ENCODE results near the gene PGAM1. TPM values are rescaled to one million over a fixed set of nuclear protein-coding genes. Genes with fewer than 3 reads are reported as not detected.

Gene PGAM1
- total RNA-seq, 2 experiments from 2014 or later: 50.7 to 55.5 TPM

DNA sequence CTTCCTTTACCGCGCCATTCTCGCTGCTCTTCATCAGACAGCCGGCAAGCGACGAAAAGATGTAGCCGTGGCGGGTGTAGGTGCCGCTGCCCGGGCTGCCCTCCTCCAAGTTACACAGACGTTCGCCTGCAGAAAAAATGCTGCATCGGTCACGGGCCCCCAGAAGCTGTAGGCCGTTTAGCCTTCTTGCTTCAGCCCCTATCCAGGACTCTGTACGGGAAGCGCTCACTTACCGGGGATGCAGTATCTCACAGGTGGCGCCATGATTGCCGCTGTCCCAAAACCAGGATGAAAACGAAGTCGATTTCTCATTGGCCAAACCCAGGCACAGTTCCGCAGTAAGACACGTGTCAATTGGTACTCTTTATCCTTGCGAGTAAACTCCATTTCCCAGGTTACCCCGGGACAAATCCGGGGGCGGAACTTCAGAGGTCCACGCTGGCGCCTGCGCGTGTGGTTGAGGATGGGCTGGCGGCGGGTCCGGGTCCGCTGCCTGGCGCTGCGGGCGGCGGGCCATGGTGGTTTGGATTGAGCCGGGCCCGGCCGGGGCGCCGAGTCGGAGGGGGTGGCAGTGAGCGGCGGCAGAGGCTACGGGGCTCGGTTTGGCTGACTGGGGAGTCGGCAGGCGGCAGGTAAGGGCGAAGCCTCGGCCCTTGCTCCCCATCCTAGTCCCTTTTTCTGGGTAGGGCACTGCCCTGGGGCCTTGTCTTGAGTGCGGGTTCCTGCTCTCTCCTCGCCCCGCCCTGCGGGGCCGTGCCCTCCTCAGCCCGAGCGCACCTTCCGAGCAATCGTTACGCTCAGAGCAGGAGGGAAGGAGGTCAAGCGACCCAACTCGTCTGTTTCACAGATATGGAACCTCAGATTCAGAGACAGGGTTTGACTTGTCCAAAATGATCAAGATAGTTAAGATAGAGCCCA is 20.0 kb downstream of the PGAM1 start, which contains the start of the genes EXOSC1 and ZDHHC16:
EXOSC1 (minus strand) TSS at position 285 of the 918 bp plus-strand sequence; CDS start at position 264, 21 bp downstream.
ZDHHC16 (plus strand) TSS at position 454 of the 918 bp plus-strand sequence. CDS start 5,501 bp downstream, outside the sequence.
- H3K27me3 ChIP-seq (ENCODE audit: control insufficient read depth in 1 of 2, insufficient read depth in 2 of 2, low read length in 2 of 2): no peaks in the 10 kb centered on the region
- peaks cover 33% of the 10 kb centered on the region for H3K4me1 ChIP-seq (ENCODE audit: insufficient read depth, low read length)
- no peaks in the 10 kb centered on the region for H3K27me3 Mint-ChIP-seq
- ChIA-PET CTCF (no interaction called here), POLR2A (interaction anchor here (0.6 to 1.0 kb wide), 2 partner anchors 13 to 45 kb away, joined by 3 read pairs; partner anchors contain the start of gene RRP12)
- peak within 1 kb of the TSS; percentile 95 for H3K27ac Mint-ChIP-seq
- intact Hi-C loops (cut with DNase I, micrococcal nuclease): loop anchor here (1.0 to 5.0 kb wide), 7 partner anchors 19 to 186 kb away; partner anchors contain the start of genes MMS19 (in 1 of the 2), MORN4 (in 1 of the 2), PGAM1 (in 1 of the 2) and RRP12 (in 1 of the 2)
- peaks cover 47% of the 10 kb centered on the region for H3K36me3 Mint-ChIP-seq (ENCODE audit: low read depth)
- no peak for TF ChIP-seq CTCF (IDR thresholded peaks at IDR 0.05)
- peak within 1 kb of the TSS; percentile 78 for H3K4me3 ChIP-seq (ENCODE audit: low read length)
- no peaks in the 10 kb centered on the region for H3K9me3 ChIP-seq (ENCODE audit: control insufficient read depth in 1 of 2, insufficient read depth in 1 of 2, low read length in 2 of 2)
- DNase-seq (peak; percentile 73 to 95 (median 86)), ATAC-seq (ENCODE audit: poor library complexity) (peak; percentile 97)
- peaks cover 14% of the 10 kb centered on the region for H3K36me3 ChIP-seq (ENCODE audit: insufficient read depth, low read length)
- H3K4me1 Mint-ChIP-seq (ENCODE audit: low read depth): peaks cover 53% of the 10 kb centered on the region
- peak within 1 kb of the TSS; percentile 100 for H3K4me3 Mint-ChIP-seq
- no peaks in the 10 kb centered on the region for H3K9me3 Mint-ChIP-seq
- peak within 1 kb of the TSS; percentile 57 to 73 for H3K27ac ChIP-seq (ENCODE audit: low read depth in 1 of 2, low read length in 2 of 2)

GRCh38 chr10:97450828-97451227 is 24.8 kb downstream of the PGAM1 start:
- H3K4me1 ChIP-seq (ENCODE audit: insufficient read depth, low read length): peaks cover 31% of the 10 kb centered on the region
- no peak overlapping the region for H3K27ac ChIP-seq (ENCODE audit: low read depth in 1 of 2, low read length in 2 of 2)
- Mint-ChIP-seq H3K27me3 (no peaks in the 10 kb centered on the region), H3K36me3 (ENCODE audit: low read depth) (peaks cover 51% of the 10 kb centered on the region), H3K4me3 (peak overlapping the region; percentile 54), H3K9me3 (no peaks in the 10 kb centered on the region), H3K27ac (peak overlapping the region; percentile 55), H3K4me1 (ENCODE audit: low read depth) (peaks cover 53% of the 10 kb centered on the region)
- no peak overlapping the region for H3K4me3 ChIP-seq (ENCODE audit: low read length)
- POLR2A ChIA-PET: no interaction called here
- H3K9me3 ChIP-seq (ENCODE audit: control insufficient read depth in 1 of 2, insufficient read depth in 1 of 2, low read length in 2 of 2): no peaks in the 10 kb centered on the region
- CTCF ChIA-PET: no interaction called here
- intact Hi-C loops (cut with DNase I, micrococcal nuclease): no loop called here
- H3K27me3 ChIP-seq (ENCODE audit: control insufficient read depth in 1 of 2, insufficient read depth in 2 of 2, low read length in 2 of 2): no peaks in the 10 kb centered on the region
- peaks cover 30% of the 10 kb centered on the region for H3K36me3 ChIP-seq (ENCODE audit: insufficient read depth, low read length)
- TF ChIP-seq CTCF (IDR thresholded peaks at IDR 0.05): no peak
- no peak for DNase-seq
- no peak for ATAC-seq (ENCODE audit: poor library complexity)

DNA sequence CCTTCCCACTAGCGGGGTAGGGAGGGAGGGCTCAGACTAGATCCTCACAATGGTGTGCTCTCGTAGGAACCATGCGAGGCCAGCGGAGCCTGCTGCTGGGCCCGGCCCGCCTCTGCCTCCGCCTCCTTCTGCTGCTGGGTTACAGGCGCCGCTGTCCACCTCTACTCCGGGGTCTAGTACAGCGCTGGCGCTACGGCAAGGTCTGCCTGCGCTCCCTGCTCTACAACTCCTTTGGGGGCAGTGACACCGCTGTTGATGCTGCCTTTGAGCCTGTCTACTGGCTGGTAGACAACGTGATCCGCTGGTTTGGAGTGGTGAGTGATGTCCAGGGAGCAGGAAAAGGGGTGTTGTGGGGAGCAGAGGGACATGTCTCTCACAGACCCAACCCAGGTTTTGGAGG is 25.6 kb downstream of the PGAM1 start:
- CTCF ChIA-PET: no interaction called here
- Histone ChIP-seq H3K27ac (ENCODE audit: low read depth in 1 of 2, low read length in 2 of 2) (no peak overlapping the region), H3K4me3 (ENCODE audit: low read length) (no peak overlapping the region), H3K36me3 (ENCODE audit: insufficient read depth, low read length) (peaks cover 36% of the 10 kb centered on the region), H3K4me1 (ENCODE audit: insufficient read depth, low read length) (peaks cover 26% of the 10 kb centered on the region), H3K9me3 (ENCODE audit: control insufficient read depth in 1 of 2, insufficient read depth in 1 of 2, low read length in 2 of 2) (no peaks in the 10 kb centered on the region), H3K27me3 (ENCODE audit: control insufficient read depth in 1 of 2, insufficient read depth in 2 of 2, low read length in 2 of 2) (no peaks in the 10 kb centered on the region)
- H3K27me3 Mint-ChIP-seq: no peaks in the 10 kb centered on the region
- peaks cover 46% of the 10 kb centered on the region for H3K4me1 Mint-ChIP-seq (ENCODE audit: low read depth)
- no peak overlapping the region for H3K4me3 Mint-ChIP-seq
- intact Hi-C loops (cut with DNase I, micrococcal nuclease): no loop called here
- no peak for ATAC-seq (ENCODE audit: poor library complexity)
- no peak for DNase-seq
- POLR2A ChIA-PET: no interaction called here
- peak overlapping the region; percentile 55 for H3K27ac Mint-ChIP-seq
- TF ChIP-seq CTCF (IDR thresholded peaks at IDR 0.05): no peak
- peaks cover 55% of the 10 kb centered on the region for H3K36me3 Mint-ChIP-seq (ENCODE audit: low read depth)
- H3K9me3 Mint-ChIP-seq: no peaks in the 10 kb centered on the region
